NCI-H2196 (cell line): ENCODE results near the gene MPPED2.

Source experiments
- DNase-seq: peaks from one replicate; lab custom pipeline; 2025; ENCODE audit not compliant: unreplicated experiment; lab: John Stamatoyannopoulos, UW

Gene MPPED2, protein sequence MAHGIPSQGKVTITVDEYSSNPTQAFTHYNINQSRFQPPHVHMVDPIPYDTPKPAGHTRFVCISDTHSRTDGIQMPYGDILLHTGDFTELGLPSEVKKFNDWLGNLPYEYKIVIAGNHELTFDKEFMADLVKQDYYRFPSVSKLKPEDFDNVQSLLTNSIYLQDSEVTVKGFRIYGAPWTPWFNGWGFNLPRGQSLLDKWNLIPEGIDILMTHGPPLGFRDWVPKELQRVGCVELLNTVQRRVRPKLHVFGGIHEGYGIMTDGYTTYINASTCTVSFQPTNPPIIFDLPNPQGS

DNA sequence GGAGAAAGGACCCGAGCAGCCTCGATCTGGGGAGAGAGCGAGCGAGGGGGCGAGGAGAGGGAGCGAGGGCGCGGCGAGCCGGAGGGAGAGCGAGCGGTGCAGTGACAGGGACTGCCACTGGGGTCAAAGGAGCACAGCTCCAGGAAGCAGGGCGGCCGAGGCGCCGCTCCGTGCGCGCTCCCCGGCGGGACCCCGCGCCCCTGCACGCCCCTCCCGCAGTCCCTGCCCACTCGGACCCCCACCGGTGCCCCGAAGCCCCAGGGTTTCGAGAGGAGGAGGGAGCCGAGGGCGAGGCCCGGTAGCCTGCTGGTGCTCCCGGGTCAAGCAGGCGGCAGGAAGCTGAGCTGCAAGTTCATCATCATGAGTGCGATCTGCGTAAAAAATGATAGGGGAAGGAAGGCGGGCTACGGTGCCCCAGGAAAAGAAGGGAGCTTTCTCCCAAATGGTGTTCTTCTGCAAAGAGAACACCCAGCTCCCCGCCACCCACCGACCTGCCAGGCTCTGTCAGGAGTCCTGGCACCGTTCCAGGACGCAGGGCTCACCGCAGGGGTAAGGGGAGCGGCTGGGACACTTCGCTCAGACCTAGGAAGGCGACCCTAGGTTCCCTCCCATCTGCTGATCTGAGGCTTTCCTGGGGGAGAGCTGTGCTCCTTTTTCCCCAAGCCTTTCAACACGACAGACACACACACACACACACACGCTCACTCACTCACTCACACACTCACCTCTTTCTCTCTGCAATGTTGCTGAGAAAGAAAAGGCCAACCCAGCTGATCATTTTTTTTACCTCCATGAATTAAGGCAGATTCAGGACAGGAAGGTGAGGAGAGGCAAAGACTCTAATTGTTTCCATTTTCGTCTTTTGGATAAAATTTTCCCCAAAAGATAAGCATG lies at the start of gene MPPED2:
TSS of gene MPPED2 (minus strand) at position 103 of the 894 bp plus-strand sequence. CDS start 5,980 bp downstream, outside the sequence.
- DNase-seq: no peak

DNA sequence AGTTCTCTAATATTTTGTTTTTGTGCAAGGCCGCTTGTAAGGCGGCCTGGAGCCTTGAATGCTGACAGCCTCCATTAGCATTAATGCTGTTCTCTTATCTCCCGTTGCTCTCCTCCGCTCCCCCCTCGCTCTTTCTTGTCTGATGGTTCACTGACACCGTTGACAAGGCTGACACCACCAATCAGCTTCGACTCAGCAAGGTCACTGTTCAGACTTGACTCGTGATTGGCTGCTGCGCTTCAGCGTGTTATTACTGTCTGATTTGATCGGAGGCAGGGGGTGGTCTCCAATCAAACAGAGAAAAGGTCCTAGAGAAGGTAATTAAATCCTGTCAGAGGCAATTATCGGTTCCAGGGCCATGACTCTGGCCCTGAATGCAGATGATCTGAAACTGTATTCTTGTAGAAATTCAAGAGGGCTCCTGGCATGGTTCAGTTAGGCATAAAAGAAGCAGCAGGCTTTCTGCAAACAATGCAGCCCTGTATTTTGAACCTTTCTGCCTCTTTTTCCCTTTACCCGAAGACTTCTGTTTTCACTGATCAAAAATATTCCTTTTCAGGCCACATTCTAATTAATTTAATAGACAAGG lies 49.3 kb upstream of the MPPED2 start:
- DNase-seq: no peak

DNA sequence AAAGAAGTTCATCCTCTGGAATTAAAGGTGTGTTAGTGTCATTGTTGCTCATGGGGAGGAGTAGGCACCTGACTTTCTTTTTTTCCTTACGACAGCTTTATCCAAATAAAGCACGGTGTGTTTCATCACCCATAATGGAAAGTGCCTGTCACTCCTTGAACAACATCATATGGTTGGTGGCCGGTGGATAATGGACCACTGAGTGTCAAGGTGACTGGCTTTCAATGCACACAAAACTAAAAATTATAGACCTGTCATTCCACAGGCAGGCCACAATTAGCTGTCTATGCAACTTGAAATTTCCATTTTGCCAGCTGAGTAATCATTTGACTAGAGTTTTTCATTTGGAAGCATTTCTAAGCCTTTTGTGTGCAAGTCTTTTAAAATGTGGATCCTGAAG lies 45.0 kb upstream of the MPPED2 start:
- DNase-seq: no peak

DNA sequence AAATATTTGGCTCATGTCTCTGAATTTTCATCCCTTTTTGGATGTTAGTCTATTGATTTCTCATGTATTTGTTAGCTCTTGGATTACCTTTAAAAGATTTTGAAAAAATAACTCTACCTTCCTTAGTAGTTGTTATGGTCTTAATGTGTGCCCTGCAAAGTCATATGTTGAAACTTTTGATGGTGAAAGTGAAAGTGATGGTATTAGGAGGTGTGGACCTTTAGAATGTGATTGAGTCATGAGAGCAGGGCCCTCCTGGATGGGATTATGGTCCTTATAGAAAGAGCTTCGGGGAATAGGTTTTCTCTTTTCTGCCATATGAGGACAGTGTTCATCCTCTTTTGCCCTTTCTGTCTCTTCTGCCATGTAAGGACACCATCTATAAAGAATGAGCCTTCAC lies 33.6 kb upstream of the MPPED2 start:
- no peak for DNase-seq

DNA sequence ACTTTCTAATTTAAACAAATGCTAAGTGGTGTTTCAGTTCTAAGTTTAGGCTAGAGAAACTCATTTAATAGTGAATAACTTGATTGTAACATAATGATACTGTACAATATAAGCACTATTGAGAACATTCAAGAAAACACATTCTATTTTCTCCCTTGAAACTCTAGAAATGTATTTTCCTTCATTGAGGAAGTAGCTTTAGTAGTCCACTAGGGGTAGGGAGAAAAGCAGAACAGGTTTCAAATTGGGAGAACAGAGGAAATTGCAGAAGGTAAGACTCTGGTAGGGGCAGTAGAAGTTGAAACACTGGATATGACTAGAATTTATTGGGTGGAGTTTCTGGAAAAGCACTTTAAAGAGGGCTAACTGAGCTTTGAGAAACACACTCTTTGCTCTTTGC lies 31.6 kb upstream of the MPPED2 start:
- no peak for DNase-seq

DNA sequence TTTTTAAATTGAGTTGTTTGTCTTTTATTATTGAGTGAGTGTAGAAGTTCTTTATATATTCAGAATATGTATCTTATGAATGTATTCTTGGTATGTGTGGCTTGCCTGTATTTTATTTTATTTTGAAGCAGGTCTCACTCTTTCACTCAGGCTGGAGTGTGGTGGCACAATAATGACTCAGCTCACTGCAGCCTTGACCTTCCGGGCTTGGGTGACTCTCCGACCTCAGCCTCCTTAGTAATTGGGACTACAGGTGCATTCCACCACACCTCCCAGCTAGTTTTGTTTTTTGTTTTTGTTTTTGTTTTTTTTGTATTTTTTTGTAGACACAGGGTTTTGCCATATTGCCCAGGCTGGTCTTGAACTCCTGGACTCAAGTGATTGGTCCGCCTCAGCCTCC lies 24.5 kb upstream of the MPPED2 start:
- DNase-seq: no peak

DNA sequence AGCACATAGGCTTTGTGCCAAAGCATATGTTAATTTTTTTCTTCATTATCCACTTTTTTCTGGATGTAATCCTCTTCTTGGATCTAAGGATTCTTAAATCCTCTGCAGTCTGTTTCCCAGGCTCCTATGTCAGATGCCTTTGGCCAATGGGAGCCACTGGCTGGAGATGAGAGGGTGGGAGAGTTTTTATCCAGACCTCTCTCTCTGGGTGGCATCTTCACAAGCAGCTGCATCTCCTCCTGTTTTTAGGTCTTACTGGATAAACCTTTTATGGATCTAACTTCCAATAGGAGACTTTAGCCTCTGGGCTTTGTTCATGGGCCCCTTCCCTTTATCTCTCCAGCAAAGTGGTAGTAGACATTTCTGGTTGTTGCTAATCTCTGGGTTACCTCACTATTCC lies 22.4 kb upstream of the MPPED2 start:
- DNase-seq: no peak

DNA sequence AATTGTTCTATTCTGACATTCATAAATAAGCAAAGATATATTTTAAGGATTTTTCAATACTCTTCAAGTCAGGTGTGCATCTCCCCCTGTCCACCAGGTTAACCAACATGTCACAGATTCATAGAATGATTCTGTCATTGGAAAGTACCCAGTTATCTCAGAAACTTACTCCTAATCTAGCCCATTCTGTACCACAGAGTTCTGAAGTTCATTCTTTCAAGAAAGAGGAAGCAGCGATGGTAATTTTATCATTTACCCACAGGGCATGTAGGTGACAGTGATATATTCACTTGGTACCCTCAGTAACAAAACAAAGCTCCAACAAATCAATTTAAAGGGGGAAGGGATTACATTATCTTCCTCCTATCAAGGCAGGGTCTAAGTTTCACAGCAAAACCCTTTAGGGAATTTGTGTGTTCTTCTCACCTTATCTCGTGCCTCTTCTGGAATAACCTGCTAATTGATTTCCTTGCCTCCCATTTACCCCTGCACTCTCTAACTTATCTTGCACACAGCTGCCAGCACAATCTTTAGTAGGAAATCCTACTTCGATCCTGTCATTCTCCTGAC lies 19.0 kb upstream of the MPPED2 start:
- DNase-seq: no peak

DNA sequence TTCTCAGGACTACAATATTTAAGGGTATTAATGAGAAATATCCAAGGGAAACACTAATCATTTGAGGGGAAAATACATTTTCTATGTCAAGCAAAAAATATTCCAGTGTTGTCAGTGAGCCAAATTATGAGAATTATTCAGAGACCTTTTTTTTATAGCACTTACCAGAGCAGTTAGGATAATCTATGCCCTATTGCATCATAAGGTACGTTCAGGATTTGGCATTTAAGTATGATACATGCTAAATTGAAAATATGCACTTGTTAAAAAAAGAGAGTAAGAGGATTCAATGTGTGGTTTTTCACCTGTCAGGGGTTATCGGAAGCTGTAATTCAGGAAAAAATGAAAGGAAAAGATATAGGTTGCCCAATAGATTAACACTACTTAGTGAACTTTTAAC lies 17.2 kb upstream of the MPPED2 start:
- no peak for DNase-seq

DNA sequence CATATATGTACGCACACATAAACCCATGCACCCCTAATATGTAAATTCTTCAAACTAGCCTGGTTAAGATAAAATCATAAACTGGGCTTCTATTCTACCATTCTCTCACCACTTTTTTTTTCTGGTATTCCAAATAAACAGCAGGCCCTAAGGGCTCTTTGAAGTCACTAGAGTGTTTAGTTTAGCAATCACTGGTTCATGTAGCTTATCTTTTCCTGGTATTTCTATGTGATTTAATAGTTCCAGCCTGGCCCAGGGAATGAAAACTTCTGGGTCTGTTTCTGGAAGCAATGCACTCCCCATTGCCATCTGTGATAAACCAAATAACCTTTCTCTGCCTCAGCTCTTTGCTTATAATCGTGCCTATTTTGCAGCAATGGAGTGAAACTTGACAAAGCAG lies 10.7 kb upstream of the MPPED2 start:
- no peak for DNase-seq

DNA sequence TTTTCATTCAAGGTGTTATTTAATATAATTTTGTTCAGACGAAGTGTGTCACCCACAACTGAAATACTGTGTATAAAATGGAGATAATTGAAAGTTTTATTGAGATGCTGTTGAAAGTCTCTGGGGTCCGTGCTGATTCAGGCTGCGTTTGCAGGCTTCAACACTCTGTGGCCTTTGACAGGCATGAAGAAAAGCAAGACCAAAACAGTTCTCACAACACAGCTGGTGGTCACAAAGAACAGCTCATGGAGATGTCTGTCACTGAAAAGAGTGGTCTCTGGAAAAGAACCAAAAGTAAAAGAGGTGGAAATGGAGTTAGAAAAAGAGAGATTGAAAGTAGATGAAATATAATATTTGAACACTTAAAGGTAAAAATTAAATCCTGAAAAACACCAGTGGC lies 9.8 kb upstream of the MPPED2 start:
- DNase-seq: no peak

DNA sequence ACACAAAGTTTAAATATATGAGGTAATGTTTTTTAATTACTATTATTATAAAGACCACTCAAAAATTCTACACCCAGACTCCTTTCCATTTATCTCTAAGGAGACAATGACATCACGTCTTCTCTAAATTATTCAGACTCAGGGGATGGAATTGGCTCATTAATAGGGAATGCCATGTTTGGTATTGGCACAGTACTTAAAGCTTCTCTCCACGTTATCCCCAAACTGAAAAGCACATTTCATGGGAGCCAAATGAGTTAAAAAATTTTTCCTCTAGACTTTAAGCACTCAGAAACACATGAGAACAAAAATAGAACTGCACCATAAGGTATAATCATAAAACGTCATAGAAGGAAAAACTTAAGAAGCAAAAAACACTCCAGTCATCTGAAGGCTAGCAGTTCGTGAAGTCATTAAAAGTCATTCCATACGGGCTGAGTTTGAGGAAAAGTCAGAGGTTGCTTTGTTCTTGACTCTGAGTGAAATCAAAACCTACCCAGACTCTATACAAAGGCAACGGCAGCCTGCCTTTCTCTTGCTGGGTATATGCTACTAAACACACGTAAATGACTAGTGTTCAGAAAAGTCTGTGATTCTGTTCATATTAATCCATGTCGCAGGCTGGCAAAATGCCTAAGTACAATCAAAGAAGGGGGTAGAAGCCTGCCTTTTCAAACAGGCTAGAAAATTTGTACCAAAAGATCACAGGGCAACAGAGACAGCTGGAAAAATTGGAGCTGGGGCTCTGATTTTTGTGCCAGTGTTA lies 8.7 kb upstream of the MPPED2 start:
- DNase-seq: no peak

DNA sequence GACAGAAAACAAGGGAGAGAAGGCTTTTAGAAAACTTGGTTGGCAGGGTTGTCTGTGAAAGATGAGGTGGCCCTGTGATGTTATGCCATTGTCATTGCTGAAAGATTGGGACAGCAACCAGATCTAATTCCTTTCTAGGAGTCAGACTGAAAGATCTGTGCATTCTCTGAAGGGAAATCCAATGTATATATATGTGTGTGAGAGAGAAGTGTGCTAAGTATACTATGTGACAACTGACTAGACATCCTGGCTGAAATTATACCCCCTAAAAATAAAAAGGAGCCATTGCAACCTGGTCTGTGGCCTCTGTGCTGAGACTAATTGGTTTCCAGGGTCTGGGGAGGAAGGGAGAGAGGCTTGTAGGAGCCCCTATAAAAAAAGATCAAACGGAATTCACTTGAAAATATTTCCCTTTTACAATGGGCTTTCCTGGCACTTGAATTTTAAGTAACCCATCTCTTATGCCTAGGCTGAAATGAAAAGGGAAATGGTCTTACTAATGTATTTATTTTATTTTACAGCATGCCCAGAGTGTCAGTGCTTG lies 1.2 kb upstream of the MPPED2 start:
- DNase-seq: no peak

DNA sequence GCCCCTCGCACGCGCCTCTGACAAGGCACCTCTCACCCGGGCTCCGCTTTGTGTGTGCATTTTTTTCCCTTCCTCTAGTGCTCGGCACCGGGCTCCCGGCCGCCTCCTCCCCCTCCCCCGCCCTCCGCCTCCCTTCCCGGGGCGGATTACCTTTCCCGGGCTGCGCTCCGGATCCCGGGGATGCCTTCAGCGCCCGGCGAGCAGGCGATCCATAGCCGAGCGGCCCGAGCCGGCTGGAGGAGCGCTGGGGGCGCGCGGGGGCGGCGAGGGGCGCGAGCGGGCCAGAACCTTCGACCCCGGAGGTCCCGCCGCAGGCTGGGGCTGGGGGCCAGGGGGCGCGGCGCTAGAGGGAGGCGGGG lies 282 bp downstream of the MPPED2 start:
- DNase-seq: no peak

DNA sequence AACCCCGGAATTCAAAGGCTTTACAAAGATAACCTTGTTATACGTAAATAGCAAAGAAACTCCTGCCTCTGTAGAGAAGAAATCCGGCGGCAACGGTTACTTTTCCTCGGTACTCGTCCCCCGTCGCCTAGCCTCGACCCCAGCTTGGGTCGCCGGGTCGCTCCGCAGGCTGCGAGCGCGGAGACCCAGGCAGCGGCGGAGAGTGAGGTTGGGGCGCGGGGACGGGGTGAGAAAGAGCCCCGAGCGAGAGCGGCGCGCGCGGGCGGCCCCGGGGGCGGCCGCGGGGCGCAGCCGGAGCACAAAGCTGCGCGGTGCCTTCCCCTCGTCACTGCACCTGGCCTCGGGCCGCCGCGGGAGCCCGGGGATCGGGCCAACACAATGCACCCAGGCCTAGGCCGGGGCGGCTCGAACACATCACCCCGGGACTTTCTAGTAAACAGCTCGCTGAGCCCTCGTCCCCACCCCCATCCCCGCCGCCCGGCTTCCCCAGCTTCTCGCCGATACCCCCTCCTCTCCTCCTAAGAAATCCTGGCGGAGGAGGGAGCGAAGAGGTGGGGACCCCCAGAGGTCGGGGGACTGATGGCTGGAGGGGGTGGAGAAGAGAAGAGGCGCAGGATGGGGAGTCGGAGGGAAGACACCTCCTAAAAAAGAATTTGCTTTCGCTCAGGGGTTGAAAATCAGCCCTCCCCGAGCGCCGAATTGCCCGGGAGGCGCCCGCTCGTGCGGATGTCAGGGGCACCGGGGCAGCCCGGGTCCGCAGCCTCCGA lies 845 bp downstream of the MPPED2 start:
- no peak for DNase-seq

DNA sequence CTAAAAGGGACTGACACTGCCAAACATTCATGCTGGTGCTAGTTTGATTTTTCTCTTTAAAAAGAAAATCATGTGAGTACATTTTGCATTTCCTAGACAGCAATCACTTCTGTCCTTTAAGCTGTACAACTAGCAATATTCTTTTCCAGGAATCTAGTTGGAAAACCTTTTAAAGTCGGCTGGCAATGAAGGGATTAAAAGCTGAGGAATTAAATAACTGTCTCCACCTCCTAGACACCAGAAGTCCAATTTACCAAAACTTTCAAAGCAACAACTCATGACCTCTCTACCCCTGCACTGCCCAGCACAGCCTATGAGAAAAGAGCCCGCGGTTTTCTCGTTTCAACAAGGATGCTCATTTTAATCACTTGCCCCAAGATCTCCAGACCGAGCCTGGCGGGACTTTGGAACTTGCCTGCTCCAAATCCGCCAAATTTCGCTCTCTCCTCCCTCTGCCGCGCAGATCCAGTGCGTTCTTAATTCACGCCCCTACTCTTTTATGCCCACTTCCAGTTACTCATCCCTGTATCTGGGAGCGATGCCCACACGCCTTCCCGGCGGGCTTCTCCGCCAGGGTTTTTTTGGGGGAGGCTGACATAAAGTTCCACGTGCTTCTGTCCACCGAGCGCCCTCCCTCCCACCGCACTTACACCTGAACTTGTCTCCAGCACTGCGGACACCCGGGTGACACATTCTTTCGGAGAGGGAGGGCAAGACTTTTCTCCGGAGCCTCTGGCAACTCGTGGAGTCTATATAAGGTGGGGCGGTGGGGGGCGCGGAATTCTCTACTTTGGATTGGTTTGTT lies 2.5 kb downstream of the MPPED2 start:
- DNase-seq: no peak

DNA sequence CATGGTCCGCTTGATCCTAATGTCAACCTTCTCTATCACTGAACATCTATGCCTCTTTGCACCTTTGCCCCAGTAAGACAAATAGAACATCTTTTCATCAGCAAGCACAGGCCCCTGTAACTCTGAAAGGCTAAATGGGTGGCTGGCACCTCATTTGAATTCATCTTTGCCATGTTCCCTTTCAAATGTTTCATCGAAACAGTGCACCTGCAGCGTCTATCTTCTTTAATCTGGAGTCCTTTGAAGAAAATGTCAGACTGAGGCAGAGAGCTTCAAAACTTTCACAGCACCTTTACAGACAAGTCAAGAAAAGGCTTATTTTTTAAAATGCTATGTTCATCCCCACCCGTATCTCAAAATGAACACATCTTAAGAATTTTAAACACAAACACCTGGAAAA lies 3.4 kb downstream of the MPPED2 start:
- DNase-seq: no peak

DNA sequence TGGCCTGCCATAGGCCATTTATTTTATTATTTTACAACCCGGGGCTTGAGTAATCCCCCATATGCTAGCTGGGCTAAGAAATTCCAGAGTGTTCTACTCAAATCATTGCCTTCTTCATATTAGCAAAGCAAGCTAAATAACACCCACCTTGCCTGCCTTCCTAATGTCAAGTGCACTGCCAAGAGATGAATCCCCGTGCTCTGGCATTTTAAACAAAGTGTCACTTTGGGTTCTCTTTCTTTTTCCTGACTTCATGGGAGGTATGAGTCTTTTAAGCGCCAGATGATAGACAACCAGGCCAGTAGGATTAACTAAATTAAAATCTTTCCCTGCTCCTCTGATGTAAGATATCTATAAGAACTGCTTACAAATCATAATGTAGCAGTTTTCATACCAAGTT lies 4.5 kb downstream of the MPPED2 start:
- DNase-seq: no peak

DNA sequence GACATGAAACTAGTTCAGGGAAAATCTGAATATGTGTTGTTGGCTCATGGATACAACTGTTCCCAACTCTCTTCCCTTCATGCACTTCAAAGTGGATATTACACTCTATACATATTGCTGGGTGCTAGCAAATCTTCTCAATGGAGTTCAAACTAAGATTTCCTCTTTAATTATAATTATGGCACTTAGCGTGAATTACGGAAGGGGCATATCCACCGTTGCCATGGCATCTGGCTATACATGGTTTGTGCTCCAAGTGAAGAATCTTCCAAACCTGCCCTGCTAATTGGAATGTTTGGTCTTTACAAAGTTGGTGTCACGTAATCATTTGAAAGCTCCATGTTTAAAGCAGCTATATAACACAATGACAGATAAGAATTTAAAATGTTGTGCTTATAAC lies 5.6 kb downstream of the MPPED2 start:
- DNase-seq: no peak
